Esophagus muscularis mucosa (tissue), 3 donors: ENCODE results near the gene BOLA1.
"Not testable (repeated sequence)": the region's sequence is repeated elsewhere in the genome, so short reads cannot be mapped to it uniquely, and the experiment has no call there.

ENCODE experiments used
- CTCF ChIP-seq, 3 experiments: fragments of 200-600 bp in 2 of 3; fragments of 450-650 bp in 1 of 3; sonication (generic) in 2 of 3; IDR thresholded peaks; one replicate each; pipeline ENCODE4 v1.5.1; 2017 to 2019; ENCODE audit warnings: antibody characterized with exemption in 3 of 3, mild to moderate bottlenecking in 2 of 3, moderate library complexity in 1 of 3
- POLR2A ChIP-seq: fragments of 450-650 bp; IDR thresholded peaks from one replicate; pipeline ENCODE4 v1.6.1; 2017; ENCODE audit warnings: antibody characterized with exemption, moderate library complexity, mild to moderate bottlenecking, low read depth
- POLR2AphosphoS5 ChIP-seq, 2 donors: sonication (generic); formaldehyde crosslinking; IDR thresholded peaks; one replicate each; pipeline ENCODE4 v1.6.1; 2017; ENCODE audit warnings: antibody characterized with exemption in 2 of 2

- TF ChIP-seq CTCF (IDR thresholded peaks at IDR 0.05); POLR2A; POLR2AphosphoS5 (IDR thresholded peaks at IDR 0.05): not testable (repeated sequence)
Observed at GRCh38 chr1:149850732-149851345, 48.5 kb upstream of the BOLA1 start.
